GM19397 (cell line): ENCODE results near the gene RBBP7.
A peak's percentile ranks its signal among the peaks of the same experiment; 100 is the strongest.

Experiments used
- ATAC-seq: cut with Tn5 transposase; IDR thresholded peaks from one replicate; pipeline ENCODE4 v1.9.1; 2021; ENCODE audit warnings: mild to moderate bottlenecking, moderate library complexity; ENCODE audit not compliant: unreplicated experiment

The RBBP7 gene

DNA sequence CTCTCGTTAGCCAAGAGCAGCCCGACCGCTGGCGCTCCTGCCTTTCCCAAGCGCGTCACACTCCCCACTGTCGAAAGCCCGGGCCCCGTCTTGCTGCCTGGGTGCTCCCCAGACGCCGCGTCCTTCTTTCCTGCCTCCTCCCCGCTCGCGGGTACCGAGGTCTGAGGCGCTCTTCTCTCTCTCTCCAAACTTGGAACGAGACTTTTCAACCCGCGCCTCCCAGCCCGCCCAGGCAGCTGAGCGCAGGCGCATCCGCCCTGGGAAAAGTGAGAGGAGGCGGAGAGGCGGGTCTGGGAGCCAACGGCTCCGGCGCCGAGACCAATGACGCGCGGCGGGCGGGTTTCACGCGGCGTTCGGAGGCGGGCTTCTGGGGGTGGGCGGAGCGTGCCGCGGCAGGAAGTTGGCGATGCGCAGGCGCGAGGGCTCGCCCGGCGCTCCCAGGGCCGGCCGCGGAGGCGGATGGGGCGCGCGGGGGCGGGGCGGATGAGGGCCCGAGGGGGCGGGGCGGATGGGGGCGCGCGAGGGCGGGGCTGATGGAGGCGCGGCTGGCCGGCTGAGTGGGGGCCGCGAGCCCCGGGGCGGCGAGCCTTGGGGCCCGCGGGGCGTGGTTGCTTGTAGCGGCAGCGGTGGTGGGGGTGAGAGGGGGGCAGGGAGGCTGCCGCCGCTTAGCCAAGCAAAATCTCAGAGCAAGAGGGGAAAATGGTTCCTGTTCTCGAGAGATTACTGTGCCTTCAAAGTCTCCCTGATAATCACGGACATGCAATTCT lies at the start of gene RBBP7:
Gene RBBP7, minus strand, starts transcription at position 268 of the 767 bp plus-strand sequence. CDS start 309 bp downstream, outside the sequence.
- peak; percentile 80 for ATAC-seq

DNA sequence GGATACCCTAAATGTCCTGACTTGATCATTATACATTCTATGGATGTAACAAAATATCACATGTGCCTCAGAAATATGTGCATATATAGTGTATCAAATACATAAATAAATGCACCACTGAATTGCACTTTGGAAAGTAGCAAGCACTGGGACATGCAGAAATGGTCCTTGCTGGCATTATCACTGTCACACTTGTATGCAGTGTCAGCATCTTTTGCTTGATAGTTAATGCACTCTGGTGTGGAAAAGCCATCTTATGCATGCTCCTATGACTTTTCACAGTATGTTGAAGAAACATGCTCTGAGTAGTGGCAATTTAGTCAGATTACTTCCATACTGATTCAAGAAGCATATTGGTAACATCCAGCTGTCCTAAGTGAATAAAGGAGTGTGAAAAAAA lies 48.8 kb upstream of the RBBP7 start:
- no peak for ATAC-seq

DNA sequence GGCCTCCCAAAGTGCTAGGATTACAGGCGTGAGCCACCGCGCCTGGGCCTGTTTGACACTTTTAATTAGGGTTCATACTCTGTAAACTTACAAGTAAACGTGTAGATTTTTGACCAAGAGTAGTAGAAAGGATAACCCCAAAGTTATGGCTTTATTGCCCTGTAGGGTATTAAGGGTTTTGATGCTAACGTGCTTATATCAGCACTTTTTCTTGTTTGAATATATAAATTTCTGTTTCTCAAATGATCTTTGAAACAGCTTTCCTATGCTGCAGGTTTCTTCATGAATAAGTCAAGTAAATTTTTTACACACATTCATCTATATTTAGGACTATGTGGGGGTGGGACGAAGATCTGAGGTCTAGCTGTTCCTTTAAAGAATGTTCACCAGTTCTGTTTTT lies 47.0 kb upstream of the RBBP7 start:
- ATAC-seq = no peak

DNA sequence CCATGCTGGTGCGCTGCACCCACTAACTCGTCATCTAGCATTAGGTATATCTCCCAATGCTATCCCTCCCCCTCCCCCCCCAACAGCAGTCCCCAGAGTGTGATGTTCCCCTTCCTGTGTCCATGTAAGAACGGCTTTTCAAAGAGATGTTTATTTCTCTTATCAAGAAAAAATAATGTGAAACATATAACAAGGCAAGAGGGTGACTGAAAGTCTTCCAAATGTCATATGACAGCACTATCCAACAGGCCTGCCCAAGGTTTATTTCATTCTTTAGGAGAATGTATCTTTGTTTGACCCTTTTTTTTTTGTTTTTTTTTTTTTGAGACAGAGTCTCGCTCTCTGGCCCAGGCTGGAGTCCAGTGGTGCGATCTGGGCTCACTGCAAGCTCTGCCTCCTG lies 46.4 kb upstream of the RBBP7 start:
- no peak for ATAC-seq

DNA sequence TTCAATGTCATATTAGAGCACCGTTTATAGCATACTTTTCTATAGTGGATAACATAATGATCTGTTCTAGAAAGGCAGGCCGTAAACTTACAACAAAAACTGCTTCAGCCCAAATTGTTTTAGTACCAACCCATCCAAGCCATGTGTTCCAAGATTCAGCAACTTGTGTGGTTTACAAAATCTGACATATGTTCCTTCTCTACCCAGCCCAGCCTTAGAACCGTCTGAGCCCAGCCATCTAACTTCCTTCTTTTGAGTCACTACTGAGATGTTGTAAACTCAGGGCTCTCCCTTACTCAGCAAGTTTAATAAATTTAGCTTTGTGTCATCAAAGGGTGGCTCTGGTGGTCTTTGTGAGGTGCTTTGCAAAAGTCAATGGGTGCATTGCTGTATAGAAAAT lies 43.9 kb upstream of the RBBP7 start:
- ATAC-seq = no peak

DNA sequence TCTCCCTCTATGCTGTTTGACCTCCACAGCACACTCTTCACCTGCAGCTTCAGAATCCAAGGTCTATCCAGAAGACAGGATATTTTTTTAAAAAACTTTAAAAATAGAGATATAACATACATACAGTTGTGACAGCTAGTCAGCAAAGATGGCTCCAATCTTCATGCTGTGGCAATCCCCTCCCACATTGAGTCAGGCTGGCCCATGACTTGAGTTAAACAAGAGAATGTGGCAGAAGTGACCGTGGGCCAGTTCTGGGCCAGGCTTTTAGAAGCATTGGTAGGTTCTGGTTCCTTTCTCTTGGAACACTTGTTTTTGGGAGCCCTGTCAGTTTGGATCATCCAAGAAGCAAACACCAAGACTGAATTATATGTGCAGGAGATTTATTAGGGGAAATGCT lies 40.2 kb upstream of the RBBP7 start:
- no peak for ATAC-seq

DNA sequence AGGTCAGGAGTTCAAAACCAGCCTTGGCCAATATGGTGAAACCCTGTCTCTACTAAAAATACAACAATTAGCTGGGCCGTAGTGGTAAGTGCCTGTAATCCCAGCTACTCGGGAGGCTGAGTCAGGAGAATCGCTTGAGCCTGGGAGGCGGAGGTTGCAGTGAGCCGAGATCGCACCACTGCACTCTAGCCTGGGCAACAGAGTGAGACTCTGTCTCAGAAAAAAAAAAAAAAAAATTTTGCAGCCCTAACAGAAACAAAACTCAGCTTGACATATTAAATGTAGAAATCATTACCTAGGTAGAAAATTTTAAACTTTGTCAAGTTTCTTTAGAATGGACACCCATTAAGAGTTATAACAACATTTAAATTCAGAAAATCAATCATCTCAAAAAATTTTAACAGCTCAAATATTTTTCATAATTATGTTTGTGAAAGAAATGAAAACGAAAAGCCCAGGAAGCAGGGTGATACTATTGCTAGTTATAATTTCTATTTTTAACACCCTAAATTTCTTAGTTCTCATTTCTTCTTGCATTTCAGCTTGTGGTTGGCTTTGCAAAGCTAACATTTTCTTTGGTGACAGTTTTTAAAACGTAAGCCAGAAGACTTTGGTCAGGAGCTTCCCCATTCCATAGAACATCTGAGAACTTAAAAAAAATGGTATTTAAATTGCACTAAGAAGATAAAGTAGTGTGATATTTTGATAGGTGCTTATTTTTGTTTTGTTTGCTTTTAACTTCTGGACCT lies 33.3 kb upstream of the RBBP7 start:
- ATAC-seq = no peak

DNA sequence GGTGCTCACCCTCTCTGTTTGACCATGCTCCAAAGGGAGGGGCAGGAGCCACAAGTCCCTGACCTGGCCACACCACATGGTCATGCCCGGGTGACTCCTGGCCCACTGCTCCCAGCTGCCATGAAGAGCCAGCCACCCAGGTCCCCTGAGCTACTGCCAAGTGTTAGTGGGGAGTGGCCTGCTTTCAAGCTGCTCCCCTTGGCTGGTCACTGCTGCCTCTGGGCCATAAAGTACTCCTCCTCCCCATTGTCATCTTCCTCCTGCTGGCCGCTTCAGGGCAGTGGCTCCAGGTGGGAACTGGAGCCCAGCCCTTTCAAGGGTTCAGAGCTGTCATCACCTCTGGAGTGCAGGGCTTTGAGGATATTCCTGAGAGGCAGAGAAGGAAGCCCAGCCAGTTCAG lies 27.3 kb upstream of the RBBP7 start:
- no peak for ATAC-seq

DNA sequence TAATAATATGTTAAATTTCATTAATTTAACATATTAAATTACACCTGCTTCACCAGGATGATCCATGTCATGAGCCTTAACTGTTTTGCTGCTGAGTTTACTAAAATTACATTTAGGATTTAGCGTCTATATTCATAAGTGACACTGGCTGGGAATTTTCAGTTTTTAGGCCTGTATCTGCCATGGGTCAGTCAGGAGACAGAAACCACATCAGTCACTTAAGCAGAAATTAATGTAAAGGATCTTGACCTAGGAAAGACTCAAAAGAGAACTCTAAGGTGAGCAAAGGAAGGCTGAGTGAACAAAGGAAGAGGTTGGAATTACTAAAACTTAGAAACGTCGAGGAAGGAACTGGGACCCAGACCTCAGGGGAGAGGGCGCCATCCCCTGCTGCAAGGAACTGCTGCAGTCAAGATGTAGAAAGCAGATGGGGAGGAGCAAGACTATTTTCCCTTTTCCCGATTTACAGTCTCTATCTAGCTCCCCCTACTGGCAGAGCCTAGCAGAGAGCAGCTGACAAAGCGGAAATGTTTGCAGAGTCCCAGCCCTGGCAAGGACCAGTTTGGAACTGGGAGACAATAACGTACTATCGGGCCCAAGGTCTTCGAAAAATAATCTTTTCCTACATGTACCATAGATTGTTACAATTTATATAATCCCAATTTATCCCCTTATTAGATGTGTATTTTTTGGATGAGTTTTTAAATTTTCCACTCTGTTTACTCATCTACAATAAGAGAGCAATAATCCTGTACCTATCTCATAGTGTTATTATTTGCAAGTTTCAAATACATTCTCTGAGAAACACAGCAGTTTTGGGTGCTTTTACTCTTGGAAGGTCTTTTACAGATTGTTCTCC lies 22.6 kb upstream of the RBBP7 start:
- ATAC-seq = peak; percentile 73

DNA sequence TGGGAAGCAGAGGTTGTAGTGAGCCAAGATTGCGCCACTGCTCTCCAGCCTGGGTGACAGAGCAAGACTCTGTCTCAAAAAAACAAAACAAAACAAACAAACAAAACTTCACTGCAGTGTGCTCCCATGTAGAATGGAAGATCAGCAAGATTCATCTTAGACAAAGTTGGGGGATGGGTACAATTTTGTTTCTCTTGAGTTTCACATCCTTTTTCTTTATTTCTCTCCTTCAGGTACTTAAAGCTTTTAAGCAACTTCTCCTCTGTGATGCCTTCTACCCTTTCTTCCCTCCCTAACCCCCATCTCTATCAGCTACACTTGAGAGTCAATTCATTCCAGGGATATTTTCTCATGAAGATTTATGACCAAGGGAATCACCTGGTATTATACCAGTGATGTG lies 15.5 kb upstream of the RBBP7 start:
- no peak for ATAC-seq

DNA sequence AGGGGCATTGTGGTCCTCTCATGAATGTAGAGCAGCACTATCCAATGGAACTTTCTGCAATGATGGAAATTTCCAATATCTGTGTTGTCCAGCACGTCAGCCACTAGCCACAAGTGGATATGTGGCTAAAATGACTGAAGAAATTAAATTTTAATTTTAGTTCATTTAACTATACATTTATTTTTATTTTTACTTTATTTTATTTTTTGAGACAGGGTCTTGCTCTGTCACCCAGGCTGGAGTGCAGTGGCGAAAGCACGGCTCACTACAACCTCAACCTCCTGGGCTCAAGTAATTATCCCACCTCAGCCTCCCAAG lies 13.3 kb upstream of the RBBP7 start:
- no peak for ATAC-seq

DNA sequence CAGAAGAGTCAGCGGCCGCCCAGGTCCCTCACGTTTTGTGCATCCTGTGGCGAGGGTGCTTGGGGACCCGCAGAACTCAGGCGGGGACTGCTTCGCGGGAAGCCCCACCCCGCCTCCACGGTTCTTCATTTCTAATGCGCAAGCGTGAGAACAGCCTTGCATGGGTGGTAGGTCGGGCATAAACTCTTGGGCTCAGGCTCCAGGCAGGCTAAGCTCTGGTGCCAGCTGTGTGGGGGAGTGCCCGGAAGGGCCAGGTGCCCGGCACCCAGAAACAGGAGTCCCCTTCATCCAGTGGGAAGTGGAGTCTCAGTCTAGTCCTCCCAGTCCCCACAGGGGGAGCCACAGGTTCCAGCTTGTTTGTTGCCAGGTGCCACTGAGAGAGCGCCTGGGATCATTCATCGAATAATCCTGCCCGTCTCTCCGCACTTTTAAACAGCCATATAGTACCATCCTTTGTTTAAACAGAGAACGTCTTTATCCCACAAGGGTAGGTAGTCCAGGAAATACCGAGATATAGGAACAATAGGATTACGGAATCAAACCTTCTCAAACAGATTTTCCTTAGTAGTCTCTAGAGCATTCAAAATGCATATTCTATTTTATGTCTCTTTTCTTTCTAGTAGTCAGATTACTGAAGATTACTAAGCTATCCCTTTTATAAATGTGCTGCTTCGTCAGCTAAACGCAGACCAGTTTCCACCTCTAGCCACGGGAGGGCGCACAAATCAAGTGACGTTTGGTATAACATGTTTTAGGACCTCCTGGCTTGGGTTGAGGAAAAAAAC lies 12.7 kb upstream of the RBBP7 start:
- ATAC-seq = peak; percentile 60

DNA sequence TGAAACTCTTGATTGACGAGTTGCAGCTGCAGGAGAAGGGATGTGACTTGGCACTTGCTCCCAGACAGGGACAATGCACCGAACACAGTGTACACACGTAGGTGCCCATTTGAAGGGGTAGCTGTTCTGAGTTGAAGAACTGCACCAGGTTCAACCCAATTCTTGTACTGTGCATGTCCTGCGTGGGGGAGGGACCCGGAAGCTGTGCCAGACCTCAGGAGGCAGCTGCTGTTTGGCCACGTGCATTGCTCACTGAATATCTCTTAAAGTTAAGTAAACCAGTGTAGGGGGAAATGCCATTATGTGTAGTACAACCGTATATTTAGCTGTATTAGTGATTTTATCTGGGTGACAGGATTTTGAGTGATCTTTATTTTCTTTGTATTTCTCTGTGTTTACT lies 12.0 kb upstream of the RBBP7 start:
- ATAC-seq = no peak

DNA sequence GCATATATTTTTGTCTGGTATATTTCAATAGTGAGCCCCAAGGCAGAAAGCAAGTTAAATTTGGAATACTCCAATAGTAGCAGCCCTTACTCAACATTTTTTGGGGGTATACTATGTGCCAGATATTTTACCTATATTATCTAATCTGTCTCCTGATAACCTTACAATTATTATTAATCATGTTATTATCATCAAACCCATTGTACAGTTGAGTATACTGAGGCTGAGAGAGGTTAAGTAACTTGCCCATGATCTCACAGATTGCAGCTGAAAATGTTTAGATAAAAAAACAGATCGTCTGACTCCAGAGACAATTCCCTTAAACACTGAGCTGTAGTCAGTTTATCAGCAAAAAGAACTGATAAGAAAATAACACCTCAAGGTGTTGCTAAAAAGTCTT lies 6.5 kb upstream of the RBBP7 start:
- ATAC-seq = no peak

DNA sequence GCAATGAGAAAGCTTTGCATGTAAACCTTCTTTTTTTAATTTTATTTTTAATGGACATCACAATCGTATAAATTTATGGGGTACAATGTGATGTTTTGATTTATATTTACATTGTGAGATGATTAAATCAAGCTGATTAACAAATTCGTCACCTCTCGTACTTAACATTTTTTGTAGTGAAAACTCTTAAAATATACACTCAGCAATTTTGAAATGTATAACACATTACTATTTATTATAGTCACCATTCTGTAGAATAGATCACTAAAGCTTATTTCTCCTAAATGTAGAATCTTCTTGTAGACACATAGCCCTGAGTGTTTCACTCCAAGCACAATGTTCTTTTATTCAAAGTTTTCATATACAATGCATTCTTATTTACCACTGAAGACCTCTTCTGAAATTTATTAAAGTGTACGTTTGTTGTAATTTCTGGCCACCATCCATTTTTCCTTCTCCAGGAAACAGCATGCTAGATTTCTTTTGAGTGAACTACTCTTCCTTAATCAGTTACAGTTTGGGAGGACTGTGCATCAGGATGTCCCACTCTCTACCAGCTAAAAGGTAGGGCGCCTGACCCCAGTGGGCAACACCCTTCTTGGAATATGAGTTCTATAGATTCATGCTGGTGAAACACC lies 4.4 kb upstream of the RBBP7 start:
- ATAC-seq = no peak

DNA sequence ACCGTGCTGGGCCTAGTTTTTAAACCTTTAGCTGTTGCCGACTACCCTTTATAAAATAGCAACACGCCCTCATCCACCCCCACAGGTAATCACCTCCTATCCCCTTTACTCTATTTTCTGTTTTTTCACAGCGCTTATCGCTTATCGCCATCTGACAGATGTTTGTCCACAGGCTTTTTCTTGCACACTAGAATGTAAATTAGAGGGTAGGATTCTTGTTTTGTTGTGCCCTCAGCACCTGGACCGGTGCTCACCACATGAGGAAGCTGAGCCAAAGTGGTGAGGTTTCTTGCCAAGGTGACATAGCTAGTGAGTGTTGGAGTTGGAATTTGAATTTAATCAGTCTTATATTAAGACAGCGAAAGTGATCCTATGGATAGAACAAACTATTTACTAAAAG lies 2.9 kb upstream of the RBBP7 start:
- no peak for ATAC-seq

DNA sequence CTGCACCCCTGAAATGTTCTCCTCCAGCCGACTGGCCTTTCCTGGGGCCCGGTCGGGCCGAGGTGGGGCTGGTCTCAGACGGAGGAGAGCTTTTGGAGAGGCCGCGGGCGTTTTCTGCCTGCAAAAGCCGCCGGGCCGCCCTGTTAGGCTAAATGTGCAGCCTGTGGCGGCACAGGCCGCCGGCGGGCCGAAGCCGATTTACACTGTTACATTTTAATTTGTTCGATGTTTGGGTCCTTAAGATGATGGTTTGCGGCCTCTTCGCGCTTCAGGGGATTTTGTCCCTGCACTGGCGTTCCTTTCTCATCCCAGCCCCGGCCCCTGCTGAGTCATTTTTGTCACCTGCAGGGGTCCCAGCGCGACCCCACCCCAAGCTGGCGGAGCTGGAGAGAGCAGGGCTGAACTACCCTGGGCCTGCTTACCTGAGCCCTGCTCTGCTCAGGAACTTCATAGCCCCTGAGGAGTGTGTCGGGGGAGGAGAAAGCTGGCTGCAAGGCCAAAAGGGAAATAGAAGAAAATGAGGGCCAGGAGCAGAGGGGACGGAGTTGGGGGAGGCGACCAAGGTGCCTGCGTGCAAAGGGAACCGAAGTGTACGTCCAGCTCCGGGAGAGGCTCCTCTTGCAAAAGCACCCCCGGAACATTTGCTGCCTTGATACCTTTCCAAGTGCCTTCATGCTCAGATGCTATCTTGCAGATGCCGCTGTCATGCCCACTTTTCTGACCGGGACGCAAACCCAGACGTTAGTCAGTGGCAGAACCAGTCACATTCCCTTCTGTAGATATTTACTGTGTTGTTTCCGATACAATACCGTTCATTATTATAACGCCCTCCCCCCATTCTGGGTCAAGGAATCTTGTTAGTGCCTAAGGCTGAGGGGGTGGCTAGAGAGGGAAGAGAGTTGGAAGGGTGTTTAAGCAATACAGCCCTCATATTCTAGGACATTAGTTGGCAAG lies 977 bp upstream of the RBBP7 start:
- peak; percentile 2 for ATAC-seq

DNA sequence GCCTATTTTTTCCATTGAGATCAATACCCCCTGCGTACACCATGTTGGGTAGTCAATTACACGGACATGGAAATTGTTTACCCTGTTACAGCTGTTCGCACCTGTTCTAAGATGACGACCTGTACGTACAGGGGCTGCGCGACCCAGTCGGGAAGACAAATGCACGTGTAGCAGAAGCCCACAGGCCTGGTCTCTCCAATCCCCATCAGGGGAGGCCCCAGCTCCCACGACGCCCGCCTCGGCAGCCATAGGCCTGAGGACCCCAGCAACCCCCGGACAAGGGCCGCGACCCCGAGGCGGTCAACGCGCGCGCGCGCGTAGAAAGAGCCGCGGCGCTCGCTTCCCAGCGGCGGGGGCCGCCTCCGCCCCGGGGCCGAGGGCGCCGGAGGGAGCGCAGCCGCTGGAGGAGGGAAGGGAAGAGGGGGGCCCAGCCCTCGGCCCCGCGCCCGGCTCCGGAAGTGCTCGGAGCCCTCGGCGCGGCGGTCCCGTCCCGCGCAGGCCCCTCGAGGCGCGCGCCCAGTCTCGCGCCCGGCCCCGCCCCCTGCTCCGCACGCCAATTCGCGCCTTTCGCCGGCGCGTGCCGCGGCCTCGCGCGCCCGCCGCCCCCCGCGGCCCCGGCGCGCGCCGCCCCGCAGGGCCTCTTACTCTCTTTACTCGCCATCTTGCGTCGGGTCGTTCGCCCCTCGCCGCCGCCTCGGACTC lies 618 bp downstream of the RBBP7 start:
- peak; percentile 58 for ATAC-seq

DNA sequence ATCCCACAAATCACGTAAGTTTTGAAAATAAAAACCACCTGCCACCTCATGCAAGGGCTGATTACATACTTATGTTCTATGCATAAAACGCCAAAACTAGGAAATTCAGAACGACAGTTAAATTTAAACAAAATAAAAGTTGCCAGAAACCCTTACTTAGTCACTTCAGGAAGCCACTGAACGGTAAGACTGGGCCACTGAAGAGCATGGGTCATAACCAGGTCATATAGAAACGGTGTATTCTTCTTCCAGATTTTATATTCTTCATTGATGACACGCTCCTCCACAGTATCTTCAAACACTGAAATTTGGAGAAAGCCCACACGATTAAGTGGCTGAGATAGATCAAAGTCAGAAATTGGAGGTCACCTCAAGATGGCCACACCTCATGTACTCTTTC lies 1.2 kb downstream of the RBBP7 start:
- ATAC-seq = no peak
